Mesenchymal stem cell (in vitro differentiated cells and primary cell): ENCODE measurements around the gene STON2.

ENCODE experiments used
- DNase-seq: peaks from one replicate; pipeline ENCODE4 v3.0.0-alpha.2; 2013
- H2AFZ ChIP-seq: one replicate; pipeline ENCODE4 v1.6.1; 2013; ENCODE audit warnings: low read depth, mild to moderate bottlenecking, control low read depth, inconsistent platforms, low read length, moderate library complexity
- H2AK5ac ChIP-seq: 2 replicates; pipeline ENCODE4 v1.6.1; 2013; ENCODE audit warnings: low read length, moderate library complexity, mild to moderate bottlenecking, inconsistent platforms; ENCODE audit not compliant: severe bottlenecking
- H2BK120ac ChIP-seq: one replicate; pipeline ENCODE4 v1.6.1; 2013; ENCODE audit warnings: low read depth, mild to moderate bottlenecking, inconsistent platforms, low read length, moderate library complexity
- H2BK12ac ChIP-seq, 2 experiments: one replicate each; pipeline ENCODE4 v1.6.1; 2013; ENCODE audit warnings: inconsistent platforms in 2 of 2, low read length in 2 of 2, mild to moderate bottlenecking in 2 of 2, moderate library complexity in 2 of 2, control low read depth in 1 of 2
- H2BK15ac ChIP-seq: one replicate; pipeline ENCODE4 v1.6.1; 2013; ENCODE audit warnings: mild to moderate bottlenecking, low read depth, inconsistent platforms; ENCODE audit not compliant: poor library complexity, severe bottlenecking
- H2BK5ac ChIP-seq: 2 replicates; pipeline ENCODE4 v1.6.1; 2013; ENCODE audit warnings: low read depth, mild to moderate bottlenecking, low read length, control low read depth, inconsistent platforms; ENCODE audit not compliant: poor library complexity, severe bottlenecking
- H3K14ac ChIP-seq, 2 experiments: one replicate each; pipeline ENCODE4 v1.6.1; 2013; ENCODE audit warnings: inconsistent platforms in 2 of 2, low read length in 2 of 2, control low read depth in 1 of 2, mild to moderate bottlenecking in 1 of 2, moderate library complexity in 1 of 2
- H3K18ac ChIP-seq, 2 experiments: one replicate each; pipeline ENCODE4 v1.6.1; 2013; ENCODE audit warnings: inconsistent platforms in 2 of 2, low read length in 2 of 2, control low read depth in 1 of 2, low read depth in 1 of 2, mild to moderate bottlenecking in 1 of 2
- H3K23ac ChIP-seq, 2 experiments: one replicate each; pipeline ENCODE4 v1.6.1; 2013; ENCODE audit warnings: inconsistent platforms in 2 of 2, low read length in 2 of 2, mild to moderate bottlenecking in 2 of 2, moderate library complexity in 2 of 2, control low read depth in 1 of 2
- H3K27ac ChIP-seq: 2 replicates; pipeline ENCODE4 v1.5.1; 2013; ENCODE audit warnings: mild to moderate bottlenecking, moderate library complexity, low read length, control low read depth, inconsistent platforms; ENCODE audit not compliant: poor library complexity, severe bottlenecking
- H3K27me3 ChIP-seq, 2 experiments: 2 replicates each; pipeline versions ENCODE4 v1.6.1 to v1.7.0; 2013; ENCODE audit warnings: low read length in 2 of 2, mild to moderate bottlenecking in 2 of 2, moderate library complexity in 2 of 2, control low read depth in 1 of 2, inconsistent platforms in 1 of 2; ENCODE audit not compliant: control insufficient read depth in 1 of 2, insufficient read depth in 1 of 2
- H3K36me3 ChIP-seq, 2 experiments: 2 replicates each; pipeline versions ENCODE4 v1.6.1 to v1.7.0; 2013; ENCODE audit warnings: low read length in 2 of 2, control low read depth in 1 of 2, inconsistent platforms in 1 of 2, low read depth in 1 of 2, mild to moderate bottlenecking in 1 of 2; ENCODE audit not compliant: insufficient read depth in 2 of 2, control insufficient read depth in 1 of 2
- H3K4ac ChIP-seq, 2 experiments: one replicate each; pipeline ENCODE4 v1.6.1; 2013; ENCODE audit warnings: inconsistent platforms in 2 of 2, low read length in 2 of 2, mild to moderate bottlenecking in 2 of 2, moderate library complexity in 2 of 2, control low read depth in 1 of 2, low read depth in 1 of 2
- H3K4me1 ChIP-seq: 2 replicates; pipeline ENCODE4 v1.6.1; 2013; ENCODE audit warnings: low read depth, low read length, control low read depth; ENCODE audit not compliant: control insufficient read depth, insufficient read depth
- H3K4me2 ChIP-seq: 2 replicates; pipeline ENCODE4 v1.6.1; 2013; ENCODE audit warnings: low read length, mild to moderate bottlenecking, inconsistent platforms; ENCODE audit not compliant: poor library complexity, severe bottlenecking
- H3K4me3 ChIP-seq, 2 experiments: 2 replicates each; pipeline versions ENCODE4 v1.5.1 to v1.7.0; 2013; ENCODE audit warnings: low read length in 2 of 2, mild to moderate bottlenecking in 2 of 2, control low read depth in 1 of 2, low read depth in 1 of 2; ENCODE audit not compliant: insufficient read depth in 1 of 2
- H3K79me1 ChIP-seq: replicated peaks from 2 replicates; pipeline ENCODE4 v1.6.1; 2013; ENCODE audit warnings: mild to moderate bottlenecking, control low read depth, low read length, inconsistent platforms; ENCODE audit not compliant: poor library complexity, severe bottlenecking
- H3K9ac ChIP-seq: 2 replicates; pipeline ENCODE4 v1.7.0; 2013; ENCODE audit warnings: mild to moderate bottlenecking, low read length, moderate library complexity
- H3K9me3 ChIP-seq: 2 replicates; pipeline ENCODE4 v1.7.0; 2013; ENCODE audit warnings: mild to moderate bottlenecking, low read length; ENCODE audit not compliant: control insufficient read depth
- H4K8ac ChIP-seq: one replicate; pipeline ENCODE4 v1.6.1; 2013; ENCODE audit warnings: inconsistent platforms, mild to moderate bottlenecking, low read length, moderate library complexity
- H4K91ac ChIP-seq: one replicate; pipeline ENCODE4 v1.6.1; 2013; ENCODE audit warnings: mild to moderate bottlenecking, low read length, inconsistent platforms
- WGBS: methylation state at CpG from one replicate; pipeline ENCODE4 v1.1.7; 2013; ENCODE audit warnings: mixed read lengths; 5-methylcytosine and 5-hydroxymethylcytosine counted together

The STON2 gene

GRCh38 chr14:81273521-81273920 is 126.6 kb downstream of the STON2 start:
- DNase-seq, result no peak
- H3K9ac ChIP-seq, result no peak overlapping the region
- 68% methylated on average over 9 of the region's 9 CpGs for WGBS

GRCh38 chr14:81272317-81272716 is 127.8 kb downstream of the STON2 start:
- DNase-seq, result no peak
- no peak overlapping the region for H3K18ac ChIP-seq
- no peak overlapping the region for H3K4me2 ChIP-seq
- H2BK120ac ChIP-seq, result no peak overlapping the region
- H2AK5ac ChIP-seq, result no peak overlapping the region
- no peak overlapping the region for H3K4ac ChIP-seq
- no peaks in the 10 kb centered on the region for H3K9me3 ChIP-seq
- no peak overlapping the region for H4K91ac ChIP-seq
- H3K23ac ChIP-seq, result no peak overlapping the region
- H2BK12ac ChIP-seq, result no peak overlapping the region
- H3K14ac ChIP-seq, result no peak overlapping the region
- peaks cover 0 to 20% of the 10 kb centered on the region in 2 experiments for H3K36me3 ChIP-seq
- H3K27ac ChIP-seq, result no peak overlapping the region
- no CpG with 5 or more reads among the region's 2 CpGs for WGBS
- H2BK15ac ChIP-seq, result no peak overlapping the region
- H2BK5ac ChIP-seq, result no peak overlapping the region
- H3K4me1 ChIP-seq, result peaks cover 2% of the 10 kb centered on the region
- no peak overlapping the region for H3K4me3 ChIP-seq
- no peak overlapping the region for H4K8ac ChIP-seq
- peak overlapping the region; percentile 1 for H3K9ac ChIP-seq
- no peaks in the 10 kb centered on the region for H3K79me1 ChIP-seq
- no peak overlapping the region for H2AFZ ChIP-seq
- peaks cover 4 to 9% of the 10 kb centered on the region in 2 experiments for H3K27me3 ChIP-seq

More at GRCh38 chr14:81273521-81273920, 126.6 kb downstream of the STON2 start:
- Histone ChIP-seq H3K79me1 (no peaks in the 10 kb centered on the region), H3K4me2 (no peak overlapping the region), H3K14ac (peak overlapping the region in 1 of 2 experiments; percentile 23), H3K4me1 (no peaks in the 10 kb centered on the region), H2AK5ac (no peak overlapping the region), H2BK120ac (no peak overlapping the region), H2BK12ac (no peak overlapping the region), H2BK5ac (no peak overlapping the region), H2BK15ac (no peak overlapping the region), H3K9me3 (no peaks in the 10 kb centered on the region), H3K4ac (no peak overlapping the region), H3K4me3 (no peak overlapping the region), H3K27ac (no peak overlapping the region), H2AFZ (no peak overlapping the region), H4K8ac (no peak overlapping the region), H3K27me3 (peaks cover 4 to 9% of the 10 kb centered on the region in 2 experiments), H3K23ac (peak overlapping the region in 1 of 2 experiments; percentile 9), H3K36me3 (peaks cover 0 to 24% of the 10 kb centered on the region in 2 experiments), H3K18ac (no peak overlapping the region), H4K91ac (peak overlapping the region; percentile 18)

- Histone ChIP-seq H3K4me2 (no peak overlapping the region), H2BK120ac (no peak overlapping the region), H2AK5ac (no peak overlapping the region), H2AFZ (no peak overlapping the region), H3K9me3 (no peaks in the 10 kb centered on the region), H4K91ac (no peak overlapping the region), H3K27ac (no peak overlapping the region), H3K4ac (no peak overlapping the region), H3K14ac (no peak overlapping the region), H3K27me3 (peaks cover 0 to 5% of the 10 kb centered on the region in 2 experiments), H3K9ac (peak overlapping the region; percentile 31), H2BK5ac (no peak overlapping the region), H3K4me3 (no peak overlapping the region), H3K36me3 (peaks cover 0 to 22% of the 10 kb centered on the region in 2 experiments), H2BK12ac (no peak overlapping the region), H3K23ac (no peak overlapping the region), H3K18ac (no peak overlapping the region), H3K79me1 (no peaks in the 10 kb centered on the region), H2BK15ac (no peak overlapping the region), H4K8ac (no peak overlapping the region), H3K4me1 (peaks cover 2% of the 10 kb centered on the region)
- DNase-seq, result no peak
- whole genome bisulfite sequencing, result 83% methylated on average over 3 of the region's 3 CpGs
Measured at GRCh38 chr14:81269979-81270375, 130.1 kb downstream of the STON2 start.

- H3K18ac ChIP-seq, result no peak overlapping the region
- H3K4ac ChIP-seq, result no peak overlapping the region
- H2BK120ac ChIP-seq, result no peak overlapping the region
- H2AFZ ChIP-seq, result no peak overlapping the region
- H3K9ac ChIP-seq, result peak overlapping the region; percentile 31
- H4K91ac ChIP-seq, result no peak overlapping the region
- H3K36me3 ChIP-seq, result peaks cover 0 to 22% of the 10 kb centered on the region in 2 experiments
- H3K14ac ChIP-seq, result no peak overlapping the region
- no peak overlapping the region for H4K8ac ChIP-seq
- no peak overlapping the region for H2AK5ac ChIP-seq
- DNase-seq, result peak; percentile 61
- no peak overlapping the region for H3K23ac ChIP-seq
- H3K79me1 ChIP-seq, result no peaks in the 10 kb centered on the region
- H3K27ac ChIP-seq, result no peak overlapping the region
- H3K27me3 ChIP-seq, result peaks cover 0 to 5% of the 10 kb centered on the region in 2 experiments
- 59% methylated on average over 6 of the region's 7 CpGs for WGBS
- H2BK5ac ChIP-seq, result no peak overlapping the region
- H3K9me3 ChIP-seq, result no peaks in the 10 kb centered on the region
- no peak overlapping the region for H3K4me2 ChIP-seq
- peaks cover 2% of the 10 kb centered on the region for H3K4me1 ChIP-seq
- no peak overlapping the region for H2BK15ac ChIP-seq
- no peak overlapping the region for H3K4me3 ChIP-seq
- no peak overlapping the region for H2BK12ac ChIP-seq
Measured at GRCh38 chr14:81269100-81269978, 130.8 kb downstream of the STON2 start.
